ENCODE data around the gene HCN3. TPM values are rescaled to one million over a fixed set of nuclear protein-coding genes. Genes with fewer than 3 reads are reported as not detected.

HCN3 gene
- total and polyA plus RNA-seq, 2 of the 8 experiments (the other 6 are each of a cell fraction or from before 2014, with no cell fraction given) = 6.4 to 7.3 TPM

- Histone ChIP-seq H3K23me2 (ENCODE audit: low read depth, low read length) (peaks cover 16% of the 10 kb centered on the region; the same call in 1 of the 2 replicates), H3K4me2 (ENCODE audit: insufficient read depth in 1 of 2, low read depth in 2 of 2, low read length in 2 of 2) (peak within 1 kb of the TSS; percentile 73 to 97), H2BK12ac (ENCODE audit: low read depth, low read length) (peak within 1 kb of the TSS; percentile 60; the same call in 1 of the 2 replicates), H3K14ac (ENCODE audit: insufficient read length) (no peak within 1 kb of the TSS), H3K18ac (ENCODE audit: extremely low read depth, low read length) (peak within 1 kb of the TSS; percentile 72), H2BK120ac (replicated peaks; ENCODE audit: low read depth, low read length) (no peak within 1 kb of the TSS), H2BK20ac (ENCODE audit: low read length) (no peak within 1 kb of the TSS), H3K9me3 (ENCODE audit: insufficient read depth in 2 of 2, low read depth in 1 of 2, low read length in 1 of 2) (no peaks in the 10 kb centered on the region), H3K56ac (replicated peaks; ENCODE audit: insufficient read length, low read depth, low read length) (no peak within 1 kb of the TSS), H2AK5ac (ENCODE audit: low read depth, low read length) (no peak within 1 kb of the TSS; the same call in 1 of the 2 replicates), H3K9ac (replicated peaks in 1 of 4; ENCODE audit: extremely low read depth in 1 of 4, low read depth in 3 of 4, low read length in 3 of 4) (peak within 1 kb of the TSS in 2 of 4 experiments; percentile 8 to 20; a peak in 3 of 7 replicates), H4K91ac (replicated peaks; ENCODE audit: insufficient read length, low read length) (no peak within 1 kb of the TSS), H3K79me2 (ENCODE audit: control insufficient read depth in 1 of 2, insufficient read depth in 2 of 2, low read length in 2 of 2) (peaks cover 0 to 4% of the 10 kb centered on the region in 2 experiments; a peak in 1 of 4 replicates), H2BK15ac (ENCODE audit: low read length) (0 out of 2 replicates have a peak within 1 kb of the TSS, but pooled peaks have one; percentile 29), H3K79me1 (ENCODE audit: low read depth, low read length) (no peaks in the 10 kb centered on the region), H3K36me3 (ENCODE audit: control insufficient read depth in 2 of 4, insufficient read depth in 4 of 4, low read length in 3 of 4) (peaks cover 4 to 25% (median 16%) of the 10 kb centered on the region in 4 experiments; a peak in 6 of 8 replicates), H3K4me3 (ENCODE audit: extremely low read depth in 1 of 4, insufficient read depth in 2 of 4, low read depth in 3 of 4, low read length in 4 of 4) (peak within 1 kb of the TSS; percentile 42 to 94 (median 76)), H3K23ac (ENCODE audit: insufficient read length) (no peak within 1 kb of the TSS), H3K27ac (ENCODE audit: low read depth, low read length) (no peak within 1 kb of the TSS), H4K5ac (ENCODE audit: insufficient read length, low read depth, low read length) (no peak within 1 kb of the TSS), H2BK5ac (ENCODE audit: low read depth, low read length) (peak within 1 kb of the TSS; percentile 60), H3K4ac (replicated peaks; ENCODE audit: insufficient read length, low read depth, low read length) (no peak within 1 kb of the TSS), H3K27me3 (replicated peaks in 1 of 4; ENCODE audit: control insufficient read depth in 3 of 4, extremely low read depth in 1 of 4, insufficient read depth in 3 of 4, low read length in 3 of 4) (peaks cover 0 to 5% (median 3%) of the 10 kb centered on the region in 4 experiments; a peak in 4 of 7 replicates), H3K4me1 (replicated peaks in 1 of 4; ENCODE audit: control insufficient read depth in 3 of 4, insufficient read depth in 4 of 4, low read length in 3 of 4) (peaks cover 8 to 26% (median 14%) of the 10 kb centered on the region in 4 experiments; a peak in 6 of 7 replicates), H4K20me1 (replicated peaks in 1 of 2; ENCODE audit: control insufficient read depth in 1 of 2, insufficient read depth in 2 of 2, low read length in 2 of 2) (peaks cover 8 to 18% of the 10 kb centered on the region in 2 experiments), H4K8ac (ENCODE audit: extremely low read depth, insufficient read depth, low read length) (0 out of 2 replicates have a peak within 1 kb of the TSS, but pooled peaks have one; percentile 22), H2AFZ (ENCODE audit: low read length) (no peak within 1 kb of the TSS)
- 8% methylated on average over 49 of the region's 51 CpGs; no CpG with 5 or more reads in 1 of the 2 experiments for WGBS, 2 experiments (ENCODE audit: extremely low coverage in 1 of 2, insufficient coverage in 1 of 2, insufficient read length in 1 of 2, insufficient replicate concordance in 2 of 2, low coverage in 1 of 2, low lambda C conversion rate in 2 of 2, missing lambda C conversion rate in 1 of 2)
- DNase-seq (ENCODE audit: low read depth in 1 of 2, low spot score in 2 of 2) = peak; percentile 44 to 95
- POLR2A ChIA-PET (ENCODE audit: partially characterized antibody) = interaction anchor here (0.6 to 4.6 kb wide), 27 partner anchors 8 to 148 kb away, joined by 3 to 21 read pairs (median 4); partner anchors contain the start of genes CLK2, FDPS, HCN3 and KRTCAP2
- CTCF ChIA-PET (ENCODE audit: partially characterized antibody) = interaction anchor here (0.8 to 15.0 kb wide), 15 partner anchors 9 to 128 kb away, joined by 3 to 227 read pairs (median 5); partner anchors contain the start of genes CLK2, ENTREP3, FDPS and HCN3
- FAIRE-seq = peak; percentile 81
- TF ChIP-seq RAD21 (IDR thresholded peaks at IDR 0.05 in 1 of 2, conservative IDR thresholded peaks at IDR 0.05 in 1 of 2; ENCODE audit: low read depth in 2 of 2, low read length in 2 of 2) (no peak), HDAC2 (IDR thresholded peaks at IDR 0.05; ENCODE audit: borderline replicate concordance in 1 of 2, low read depth in 2 of 2, low read length in 2 of 2) (no peak), KDM5A (IDR thresholded peaks at IDR 0.05; ENCODE audit: low read length) (no peak), SP1 (IDR thresholded peaks at IDR 0.05; ENCODE audit: low read depth, low read length) (0 out of 2 replicates have a peak, but pooled peaks have one; percentile 24), NRF1 (IDR thresholded peaks at IDR 0.05; ENCODE audit: low read depth, low read length) (peak; percentile 63), POLR2A (IDR thresholded peaks at IDR 0.05; ENCODE audit: control extremely low read depth in 1 of 2, low read depth in 2 of 2, low read length in 2 of 2) (peak in 1 of 2 experiments; percentile 54; a peak in 1 of 3 replicates), SP4 (IDR thresholded peaks at IDR 0.05; ENCODE audit: low read length) (no peak), KDM1A (IDR thresholded peaks at IDR 0.05; ENCODE audit: borderline replicate concordance, low read length) (no peak), PHF8 (conservative IDR thresholded peaks at IDR 0.05; ENCODE audit: low read depth, low read length) (0 out of 2 replicates have a peak, but pooled peaks have one; percentile 24)
Measured at GRCh38 chr1:155320661-155321617, 43.7 kb downstream of the HCN3 start, which contains the start of gene RUSC1. Gene RUSC1 (plus strand): TSS chr1:155320894. CDS start chr1:155321774, 880 bp downstream.

All from H1 (cell line).